ENCODE data around the gene CCDC126. TPM values are rescaled to one million over a fixed set of nuclear protein-coding genes. Genes with fewer than 3 reads are reported as not detected.

The CCDC126 gene, protein sequence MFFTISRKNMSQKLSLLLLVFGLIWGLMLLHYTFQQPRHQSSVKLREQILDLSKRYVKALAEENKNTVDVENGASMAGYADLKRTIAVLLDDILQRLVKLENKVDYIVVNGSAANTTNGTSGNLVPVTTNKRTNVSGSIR
- total RNA-seq, result 34.6 TPM

DNA sequence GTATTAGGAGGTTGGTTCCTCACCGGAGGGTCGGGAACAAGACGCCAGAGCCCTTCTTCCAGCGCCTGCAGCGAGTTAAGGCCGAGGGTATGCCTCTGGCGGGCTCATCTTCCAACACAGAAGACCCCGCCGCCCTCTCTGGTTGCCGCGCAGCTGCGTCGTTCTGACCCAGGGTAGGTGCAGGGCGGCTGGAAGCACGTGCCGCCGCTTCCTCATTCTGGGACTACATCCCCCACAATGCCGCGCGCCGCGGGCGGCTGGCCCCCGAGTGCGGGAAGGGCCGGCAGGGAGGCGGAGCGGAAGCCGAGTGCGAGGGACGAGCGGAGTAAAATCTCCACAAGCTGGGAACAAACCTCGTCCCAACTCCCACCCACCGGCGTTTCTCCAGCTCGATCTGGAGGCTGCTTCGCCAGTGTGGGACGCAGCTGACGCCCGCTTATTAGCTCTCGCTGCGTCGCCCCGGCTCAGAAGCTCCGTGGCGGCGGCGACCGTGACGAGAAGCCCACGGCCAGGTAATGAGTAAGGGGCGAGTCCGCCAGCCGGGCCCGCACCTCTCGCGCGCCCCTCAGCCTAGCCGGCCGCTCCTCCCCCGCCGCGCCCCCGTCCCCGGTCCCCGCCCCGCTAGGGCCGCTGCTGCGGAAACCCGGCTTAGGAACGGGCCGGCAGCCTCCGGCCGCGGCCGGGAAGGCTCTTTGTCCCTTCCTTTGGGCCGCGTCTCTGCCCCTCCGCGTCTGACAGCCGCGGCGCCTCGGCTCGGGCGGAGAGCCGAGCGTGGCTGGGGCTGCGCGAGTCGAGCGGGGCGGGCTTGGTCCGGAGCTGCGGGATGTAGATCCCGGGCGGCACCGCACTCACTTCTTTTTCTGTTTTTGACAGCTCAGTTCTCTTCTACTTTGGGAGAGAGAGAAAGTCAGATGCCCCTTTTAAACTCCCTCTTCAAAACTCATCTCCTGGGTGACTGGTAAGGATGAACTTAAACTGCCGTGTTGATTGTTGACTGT is at the start of gene CCDC126:
TSS of gene CCDC126 (plus strand) at position 289 of the 998 bp plus-strand sequence. CDS start 13,934 bp downstream, outside the sequence.

DNA sequence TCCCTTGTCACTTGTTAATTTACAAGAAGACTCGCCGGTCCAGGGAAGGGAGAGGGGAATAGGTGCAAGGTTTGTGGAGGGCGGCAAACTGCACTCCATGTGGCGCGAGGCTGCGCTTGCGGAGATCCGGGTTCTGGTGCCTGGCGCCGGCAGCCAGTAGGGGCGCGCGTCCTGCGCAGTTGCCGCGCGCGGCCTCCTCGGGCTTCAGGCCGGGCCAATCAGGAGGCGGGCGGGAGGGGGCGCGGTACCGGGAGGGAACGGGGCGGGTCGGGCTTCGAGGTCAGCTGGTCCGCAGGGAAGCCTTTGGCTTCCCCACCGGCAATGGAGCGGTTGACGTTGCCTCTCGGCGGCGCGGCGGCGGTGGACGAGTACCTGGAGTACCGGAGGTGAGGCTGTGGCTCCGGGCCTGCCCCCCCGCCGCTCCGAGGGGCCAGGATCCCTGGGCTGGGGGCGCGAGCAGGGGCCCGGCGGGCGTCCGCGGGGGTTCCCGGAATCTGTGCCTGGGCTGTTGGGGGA is 82.8 kb downstream of the CCDC126 start, which contains the start of gene FAM221A:
TSS of gene FAM221A (plus strand) at position 302 of the 516 bp plus-strand sequence. CDS start at position 322, 20 bp downstream.

Other genes with a start within 250 kb of the CCDC126 start
- gene IGF2BP3, start 126.9 kb upstream of the CCDC126 start, total RNA-seq, result 37.9 TPM
- gene TRA2A, start 65.4 kb upstream of the CCDC126 start, total RNA-seq, result 112 TPM
- 21.3 TPM for gene FAM221A, start 82.8 kb downstream of the CCDC126 start, total RNA-seq
- gene STK31, start 112.8 kb downstream of the CCDC126 start, total RNA-seq, result 0.55 TPM

All from camera-type eye (tissue), 1 donor.